ENCODE results near the gene GPATCH8. TPM values are rescaled to one million over a fixed set of nuclear protein-coding genes. Genes with fewer than 3 reads are reported as not detected.

GPATCH8 gene
- total RNA-seq, 1 experiment from 2014 or later = 17.1 TPM

GRCh38 chr17:44451832-44452231, 51.4 kb downstream of the GPATCH8 start:
- DNase-seq (ENCODE audit: low read depth) = no peak

- DNase-seq (ENCODE audit: low read depth) = no peak
These were observed 52.1 kb downstream of the GPATCH8 start for GRCh38 chr17:44451016-44451627.

- no peak for DNase-seq (ENCODE audit: low read depth)
These were observed 54.8 kb downstream of the GPATCH8 start for GRCh38 chr17:44448412-44448811.

GRCh38 chr17:44444735-44445105, 58.5 kb downstream of the GPATCH8 start:
- DNase-seq (ENCODE audit: low read depth) = peak; percentile 62

GRCh38 chr17:44442806-44443205, 60.4 kb downstream of the GPATCH8 start:
- no peak for DNase-seq (ENCODE audit: low read depth)

- DNase-seq (ENCODE audit: low read depth) = no peak
These were observed 64.0 kb downstream of the GPATCH8 start for GRCh38 chr17:44439168-44439567.

- DNase-seq (ENCODE audit: low read depth) = no peak
These were observed 64.6 kb downstream of the GPATCH8 start for GRCh38 chr17:44438636-44439035.

- DNase-seq (ENCODE audit: low read depth) = no peak
These were observed 66.9 kb downstream of the GPATCH8 start for GRCh38 chr17:44436336-44436735.

GRCh38 chr17:44432254-44433157, 70.7 kb downstream of the GPATCH8 start:
- DNase-seq (ENCODE audit: low read depth) = no peak

- DNase-seq (ENCODE audit: low read depth) = no peak
These were observed 78.3 kb downstream of the GPATCH8 start for GRCh38 chr17:44424828-44425461.

GRCh38 chr17:44417553-44417952, 85.7 kb downstream of the GPATCH8 start:
- peak; percentile 89 for DNase-seq (ENCODE audit: low read depth)

GRCh38 chr17:44416558-44417289, 86.5 kb downstream of the GPATCH8 start:
- no peak for DNase-seq (ENCODE audit: low read depth)

GRCh38 chr17:44414394-44415155, 88.6 kb downstream of the GPATCH8 start:
- no peak for DNase-seq (ENCODE audit: low read depth)

- DNase-seq (ENCODE audit: low read depth) = no peak
These were observed 93.7 kb downstream of the GPATCH8 start for GRCh38 chr17:44409309-44410028.

- no peak for DNase-seq (ENCODE audit: low read depth)
These were observed 94.4 kb downstream of the GPATCH8 start for GRCh38 chr17:44408786-44409185.

GRCh38 chr17:44402564-44403172, 100.5 kb downstream of the GPATCH8 start:
- no peak for DNase-seq (ENCODE audit: low read depth)

GRCh38 chr17:44400226-44400847, 102.9 kb downstream of the GPATCH8 start:
- DNase-seq (ENCODE audit: low read depth) = peak; percentile 29

GRCh38 chr17:44398692-44399691, 104.2 kb downstream of the GPATCH8 start:
- no peak for DNase-seq (ENCODE audit: low read depth)

Data from M059J (cell line).